CD4-positive, alpha-beta T cell treated with Interleukin-15 for 1 hour (primary cell): ENCODE data around the gene SHOC2.
A peak's percentile ranks its signal among the peaks of the same experiment; 100 is the strongest.

ENCODE experiments used
- DNase-seq: peaks from one replicate; pipeline ENCODE4 v3.0.0-alpha.2; 2020

Gene SHOC2

DNA sequence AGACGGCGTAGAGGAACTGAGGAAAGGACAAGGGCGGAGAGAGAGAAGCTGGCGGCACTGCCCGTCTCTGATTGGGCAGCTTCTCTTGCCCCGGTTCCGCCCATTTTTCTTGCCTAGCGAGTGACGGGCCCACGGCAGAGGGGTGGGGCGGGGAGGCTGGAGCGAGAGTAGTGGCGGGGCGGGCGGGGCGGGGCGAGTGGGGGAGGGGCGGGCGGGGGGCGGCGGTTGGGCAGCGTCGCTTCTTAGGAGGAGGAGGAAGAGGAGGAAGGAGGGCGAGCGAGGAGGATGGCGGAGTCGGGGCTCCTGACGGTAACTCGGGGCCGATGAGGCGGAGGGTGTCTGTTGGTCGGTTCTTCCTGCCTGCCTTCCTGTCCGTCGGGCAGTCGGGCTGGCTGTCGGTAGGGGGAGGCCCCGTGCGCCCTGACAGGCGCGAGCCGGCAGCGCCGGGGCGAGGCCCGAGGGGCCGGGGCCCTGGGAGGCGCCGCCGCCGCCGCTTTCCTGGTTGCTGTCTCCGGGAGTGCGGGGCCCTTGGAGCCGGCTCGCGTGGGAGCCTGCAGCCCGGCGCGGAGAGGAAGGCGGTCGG lies at the start of gene SHOC2:
TSS of gene SHOC2 (plus strand) at position 256 of the 583 bp plus-strand sequence. CDS start 44,755 bp downstream, outside the sequence.
- peak; percentile 100 for DNase-seq

DNA sequence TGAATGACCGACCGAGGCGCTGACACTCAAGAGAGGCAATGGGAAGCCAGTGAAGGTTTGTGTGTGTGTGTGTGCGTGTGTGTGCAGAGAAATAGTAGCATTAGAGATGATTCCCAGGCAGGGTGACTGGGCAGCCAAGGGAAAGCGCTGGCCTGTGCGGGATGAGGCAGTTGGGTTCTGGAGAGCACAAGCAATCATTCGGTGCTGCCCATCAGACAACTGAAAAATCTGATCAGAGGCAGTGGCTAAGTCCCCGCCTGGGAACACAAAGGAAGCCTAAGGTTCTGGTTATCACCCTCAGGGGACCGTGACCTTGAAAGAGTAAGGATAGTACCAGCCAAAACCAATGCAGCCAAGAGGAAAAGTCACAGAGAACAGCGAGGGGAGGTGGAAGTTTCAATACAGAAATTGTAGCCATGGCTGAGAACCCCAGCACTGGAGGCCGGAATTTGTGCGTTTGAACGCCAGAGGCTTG lies 48.5 kb upstream of the SHOC2 start:
- no peak for DNase-seq

DNA sequence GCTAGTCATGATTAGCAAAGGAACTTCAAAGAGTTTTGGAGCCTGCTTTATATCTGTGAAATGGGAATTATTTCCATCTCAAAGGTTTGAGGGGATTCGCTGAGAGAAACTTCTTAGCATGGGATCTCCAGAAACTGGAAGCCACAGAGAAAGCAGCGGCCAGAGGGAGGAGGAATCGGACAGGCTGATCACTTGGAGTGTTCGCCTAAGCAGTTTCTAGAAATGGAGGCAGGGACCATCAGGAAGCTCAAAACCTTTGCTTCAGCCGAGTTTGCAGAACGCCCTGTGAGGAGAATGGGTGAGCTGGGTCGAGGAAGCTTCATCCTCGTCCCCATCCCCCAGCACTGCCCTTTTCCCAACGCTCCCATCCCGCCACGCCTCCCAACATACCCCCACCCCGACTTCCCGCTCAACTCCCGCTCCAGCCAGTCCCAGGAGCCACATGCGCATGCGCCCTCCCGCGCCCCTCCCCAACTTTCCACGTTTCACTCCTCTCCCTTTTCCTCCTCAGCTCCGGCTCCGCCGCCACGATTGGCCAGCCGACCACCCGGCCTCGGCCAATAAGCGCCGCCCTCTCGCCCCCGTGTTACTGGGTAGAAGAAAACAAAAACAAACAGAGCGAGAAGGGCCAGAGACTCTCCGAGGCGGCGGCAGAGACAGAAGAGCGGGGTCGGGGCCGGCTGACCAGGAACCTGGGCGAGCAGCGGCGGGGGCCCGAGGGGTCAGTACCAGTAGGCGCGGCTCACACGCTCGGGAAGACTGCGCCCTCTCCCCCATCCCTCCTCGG lies 47.9 kb upstream of the SHOC2 start, which contains the start of gene PDCD4:
TSS of gene PDCD4 (plus strand) at position 631 of the 787 bp plus-strand sequence. CDS start 4,100 bp downstream, outside the sequence.
- DNase-seq = peak; percentile 96

DNA sequence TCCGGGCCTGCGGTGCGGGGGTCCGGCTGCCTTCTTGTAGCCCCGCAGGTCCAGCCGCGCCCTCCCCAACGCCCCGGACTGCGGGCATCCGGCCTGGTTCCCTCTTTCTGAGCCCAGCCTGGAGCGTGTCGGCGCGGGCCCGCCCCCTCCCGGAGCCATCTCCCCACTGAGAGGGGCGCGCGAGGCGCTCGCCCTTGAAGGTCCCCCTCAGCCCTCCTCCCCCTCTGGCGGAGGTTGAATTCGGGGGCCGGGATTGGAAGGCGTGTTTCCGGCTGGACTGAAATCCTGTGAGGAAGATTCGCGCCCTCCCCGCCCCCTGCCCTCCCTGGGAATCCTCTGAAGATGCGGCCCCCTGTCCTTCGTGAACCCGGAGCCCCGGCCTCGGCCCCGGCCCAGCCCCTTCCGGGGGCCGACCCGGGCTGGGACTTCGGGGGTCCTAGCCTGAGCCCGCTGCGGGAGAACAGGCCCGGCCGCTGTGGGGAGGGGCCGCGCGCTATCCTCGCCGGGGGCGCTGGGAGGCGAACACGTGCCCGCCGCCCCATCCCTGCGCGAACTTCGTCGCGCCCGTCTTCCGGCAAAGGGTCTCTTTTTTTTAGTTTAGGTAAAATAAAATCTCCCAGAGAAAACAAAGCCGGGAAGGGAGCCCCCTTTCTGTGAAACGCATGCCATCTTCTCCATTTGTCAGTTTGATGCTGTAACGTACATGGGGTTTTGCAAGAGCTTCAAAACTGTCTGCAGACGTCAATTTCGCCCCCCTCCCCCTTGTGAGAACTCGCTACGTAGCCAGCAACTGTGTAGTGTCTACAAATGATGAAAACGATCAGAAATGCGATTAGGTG lies 47.0 kb upstream of the SHOC2 start:
- DNase-seq = peak; percentile 92

DNA sequence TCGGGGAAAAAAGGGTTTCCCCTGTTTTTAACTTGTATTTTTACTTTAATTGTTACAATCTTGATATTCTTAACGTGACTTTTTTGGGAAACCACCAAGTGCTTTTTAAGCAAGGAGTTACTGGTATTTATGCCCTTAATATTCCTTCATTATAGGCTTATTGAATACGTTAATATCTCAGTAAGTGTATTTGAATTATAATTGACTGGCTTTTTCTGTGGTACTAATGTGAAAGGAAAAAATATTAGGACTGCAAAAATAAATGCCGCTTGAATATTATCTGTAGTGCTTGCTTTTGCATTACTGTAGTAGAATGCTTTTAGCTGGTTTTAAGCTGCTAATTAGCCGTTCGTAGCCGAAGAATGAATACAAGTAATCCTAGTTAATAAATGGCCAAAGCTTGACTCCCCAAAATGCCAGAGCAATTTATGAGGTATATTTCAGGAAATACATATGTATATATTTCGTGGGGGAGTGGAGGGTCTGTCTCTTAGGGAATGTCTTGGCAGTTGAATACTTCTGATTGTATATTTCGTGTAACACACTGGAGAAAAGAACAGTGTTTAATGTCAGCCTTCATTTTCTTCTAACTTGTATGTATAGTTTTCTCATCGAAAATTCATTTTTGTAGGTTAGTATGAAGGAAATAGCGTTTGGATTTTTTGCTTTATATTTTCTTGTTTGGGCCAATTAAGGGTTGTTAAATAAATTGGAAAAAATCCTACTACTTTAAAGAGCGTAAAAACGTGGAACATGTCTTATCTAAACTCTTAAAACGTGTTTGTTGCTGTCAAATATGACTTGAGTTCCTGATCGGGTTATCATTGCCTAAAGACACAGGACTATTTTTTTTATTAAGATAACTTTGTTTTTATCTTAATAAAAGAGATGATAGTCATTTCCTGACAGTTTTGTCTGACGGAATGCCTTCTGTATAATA lies 46.1 kb upstream of the SHOC2 start:
- no peak for DNase-seq

DNA sequence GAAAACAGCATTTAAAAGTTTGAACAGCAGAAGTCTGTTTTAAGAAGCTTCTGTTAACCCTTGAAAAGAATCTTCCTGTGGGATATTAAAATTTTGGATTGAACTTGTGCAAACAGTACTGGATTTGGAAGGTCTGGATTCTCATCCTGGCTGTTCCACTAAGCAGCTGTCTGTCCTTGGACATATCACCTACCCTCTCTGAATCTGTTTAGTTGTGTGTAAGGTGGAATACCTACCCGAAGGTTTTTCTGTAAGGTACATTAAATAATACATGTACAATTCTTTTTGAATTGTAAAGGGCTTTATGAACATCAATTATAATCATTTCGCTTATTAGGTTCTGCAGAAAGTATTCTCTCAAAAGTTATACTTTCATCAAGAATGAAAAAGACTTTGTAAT lies 45.5 kb upstream of the SHOC2 start:
- DNase-seq = no peak

DNA sequence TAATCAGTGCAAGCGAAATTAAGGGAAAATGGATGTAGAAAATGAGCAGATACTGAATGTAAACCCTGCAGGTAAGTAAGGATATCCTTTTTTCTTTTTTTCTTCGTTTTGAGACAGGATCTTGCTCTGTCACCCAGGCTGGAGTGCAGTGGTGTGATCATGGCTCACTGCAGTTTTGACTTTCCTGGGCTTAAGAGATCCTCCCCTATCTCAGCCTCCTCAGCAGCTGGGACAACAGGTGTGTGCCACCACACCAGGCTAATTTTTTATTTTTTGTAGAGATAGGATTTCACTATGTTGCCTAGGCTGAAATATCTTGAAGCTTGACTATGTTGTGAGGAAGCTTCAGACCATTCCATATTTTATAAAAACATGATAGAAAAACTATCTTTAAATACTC lies 43.4 kb upstream of the SHOC2 start:
- DNase-seq = no peak

DNA sequence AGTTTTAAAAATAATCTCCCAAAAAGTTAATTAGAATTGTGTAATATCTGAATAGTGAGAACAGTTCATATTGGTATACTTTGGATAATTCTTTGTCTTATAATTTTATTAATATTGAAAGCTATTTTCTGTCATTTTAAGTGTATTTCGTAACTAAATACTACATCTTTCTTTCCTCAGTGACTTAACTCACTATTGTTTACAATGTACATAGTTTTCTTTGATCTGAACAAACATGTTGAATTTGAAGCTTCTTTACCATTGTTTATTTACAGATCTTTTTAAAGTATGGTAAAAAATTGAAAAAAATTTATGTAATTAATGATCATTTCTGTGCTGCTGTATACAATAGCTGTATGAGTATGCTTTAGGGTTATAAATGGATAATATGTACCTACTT lies 42.6 kb upstream of the SHOC2 start:
- no peak for DNase-seq

DNA sequence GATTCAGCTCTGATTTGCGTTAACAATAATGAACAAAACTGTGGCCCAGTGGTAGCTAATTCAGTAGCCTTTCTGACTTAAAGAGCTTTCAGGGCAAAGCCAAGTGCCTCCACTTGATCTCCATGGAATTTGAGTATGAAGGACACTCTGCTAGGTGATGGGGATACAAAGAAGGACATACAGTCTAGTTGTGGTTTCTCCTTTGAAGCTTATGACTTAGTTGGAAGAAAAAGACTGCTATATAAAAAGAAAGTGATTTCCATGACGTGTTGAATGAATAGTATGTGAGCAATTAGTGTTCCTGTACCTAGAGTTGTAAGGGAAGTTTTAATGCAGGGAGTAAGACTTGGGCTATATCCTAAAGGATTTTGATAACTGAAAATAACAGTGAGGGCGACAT lies 39.4 kb upstream of the SHOC2 start:
- DNase-seq = no peak

DNA sequence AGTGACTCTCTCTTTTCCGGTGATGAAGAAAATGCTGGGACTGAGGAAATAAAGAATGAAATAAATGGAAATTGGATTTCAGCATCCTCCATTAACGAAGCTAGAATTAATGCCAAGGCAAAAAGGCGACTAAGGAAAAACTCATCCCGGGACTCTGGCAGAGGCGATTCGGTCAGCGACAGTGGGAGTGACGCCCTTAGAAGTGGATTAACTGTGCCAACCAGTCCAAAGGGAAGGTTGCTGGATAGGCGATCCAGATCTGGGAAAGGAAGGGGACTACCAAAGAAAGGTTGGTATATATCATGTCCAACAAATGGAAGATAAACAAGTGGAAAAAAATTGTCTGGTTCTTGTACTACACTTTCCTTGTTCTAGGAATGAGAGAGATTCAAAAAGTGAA lies 38.2 kb upstream of the SHOC2 start:
- DNase-seq = no peak

DNA sequence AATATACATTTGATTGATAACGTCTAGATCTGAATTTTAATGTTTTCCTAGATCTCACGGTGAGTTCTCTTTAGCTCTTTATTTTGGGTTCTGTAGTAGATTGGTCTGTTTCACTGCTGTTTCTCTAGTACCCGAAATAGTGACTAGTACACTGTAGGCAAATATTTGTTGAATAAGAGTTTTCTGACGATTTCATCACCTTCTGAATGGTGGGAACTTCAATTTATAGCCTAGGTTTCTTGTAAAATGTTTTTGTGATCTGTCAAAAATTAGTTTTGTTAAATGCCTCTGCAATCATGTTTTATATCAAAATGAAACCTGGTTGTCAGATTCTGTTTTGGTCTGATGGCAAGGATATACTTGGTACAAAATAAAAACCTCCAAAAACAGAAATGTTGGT lies 37.5 kb upstream of the SHOC2 start:
- DNase-seq = no peak

DNA sequence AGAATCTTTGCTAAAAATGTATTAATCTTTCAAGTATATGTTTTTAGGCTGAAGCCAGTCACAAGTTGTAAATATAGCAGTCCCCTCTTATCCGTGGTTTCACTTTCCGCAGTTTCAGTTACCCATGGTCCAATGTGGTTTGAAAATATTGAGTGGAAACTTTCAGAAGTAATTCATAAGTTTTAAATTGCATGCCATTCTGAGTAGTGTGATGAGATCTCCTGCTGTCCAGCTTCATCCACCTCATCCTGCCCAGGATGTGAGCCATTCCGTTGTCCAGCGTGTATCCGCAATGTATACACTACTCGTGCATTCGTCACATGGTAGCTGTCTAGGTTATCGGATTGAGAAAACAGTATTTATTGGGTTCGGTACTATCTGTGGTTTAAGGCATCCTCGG lies 35.5 kb upstream of the SHOC2 start:
- no peak for DNase-seq

DNA sequence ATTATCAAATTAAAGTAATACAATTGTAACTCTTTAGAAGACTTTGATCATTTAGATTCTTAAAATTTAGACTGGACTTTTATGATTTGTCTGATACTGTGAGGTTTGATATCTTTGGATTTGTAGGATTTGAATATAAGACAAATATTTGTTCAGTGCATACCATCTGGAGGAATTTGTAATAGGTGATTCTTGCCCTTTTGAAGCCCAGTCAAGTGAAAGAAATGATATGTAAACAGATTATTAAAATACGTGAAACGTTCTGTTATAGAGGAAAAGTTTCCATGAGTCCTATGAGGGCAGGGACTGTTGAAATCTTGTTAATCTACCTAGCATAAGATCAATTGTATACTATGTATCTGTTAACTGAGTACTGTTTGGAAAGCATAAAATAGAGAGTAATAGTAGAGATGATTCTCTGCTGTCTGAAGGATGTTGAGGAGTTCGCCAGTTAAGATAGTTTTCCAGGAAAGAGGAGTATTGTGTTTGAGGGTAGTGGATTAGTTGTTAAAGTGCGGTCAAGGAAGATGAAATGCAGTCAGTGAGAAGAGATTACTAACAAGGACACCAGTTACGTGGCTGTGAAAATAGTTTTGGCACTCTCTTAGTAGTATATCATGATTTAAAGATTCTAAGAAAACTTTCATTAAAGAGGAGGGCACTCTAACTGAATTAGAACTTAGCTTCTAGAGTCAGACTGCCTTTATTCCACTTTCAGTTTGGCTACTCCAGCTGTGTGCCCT lies 33.3 kb upstream of the SHOC2 start:
- no peak for DNase-seq

DNA sequence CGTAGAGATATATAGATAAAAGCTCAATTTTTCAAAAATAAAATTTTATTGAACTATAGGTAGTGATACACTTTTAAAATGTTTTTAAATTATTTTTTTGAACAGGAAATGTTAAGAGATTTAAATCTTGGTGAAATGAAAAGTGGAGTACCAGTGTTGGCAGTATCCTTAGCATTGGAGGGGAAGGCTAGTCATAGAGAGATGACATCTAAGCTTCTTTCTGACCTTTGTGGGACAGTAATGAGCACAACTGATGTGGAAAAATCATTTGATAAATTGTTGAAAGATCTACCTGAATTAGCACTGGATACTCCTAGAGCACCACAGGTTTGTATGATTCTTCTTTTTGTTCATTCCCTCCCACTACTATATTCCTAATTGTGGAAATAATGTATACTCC lies 31.8 kb upstream of the SHOC2 start:
- DNase-seq = no peak

DNA sequence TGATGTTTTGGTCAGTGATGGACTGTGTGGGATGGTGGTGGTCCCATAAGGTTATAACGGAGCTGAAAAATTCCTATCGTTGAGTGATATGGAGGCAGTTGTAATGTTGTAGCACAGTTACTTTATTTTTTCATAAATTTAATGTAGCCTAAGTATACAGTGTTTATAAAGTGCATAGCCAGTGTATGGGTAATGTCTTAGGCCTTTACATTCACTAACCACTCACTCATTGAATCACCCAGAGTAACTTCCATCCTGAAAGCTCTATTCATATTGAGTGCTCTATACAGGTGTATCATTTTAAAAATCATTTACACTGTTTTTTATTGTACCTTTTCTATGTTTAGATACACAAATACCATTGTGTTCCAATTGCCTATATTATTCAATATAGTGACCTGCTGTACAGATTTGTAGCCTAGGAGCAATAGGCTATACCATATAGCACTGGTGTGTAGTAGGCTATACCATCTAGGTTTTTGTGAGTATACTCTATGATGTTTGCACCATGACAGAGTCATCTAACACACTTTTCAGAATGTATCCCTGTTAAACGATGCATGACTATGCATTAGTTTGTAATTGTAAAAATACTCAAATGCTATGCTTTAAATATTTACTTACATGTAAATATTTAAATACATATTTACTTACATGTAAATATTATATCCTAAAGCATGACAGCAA lies 26.7 kb upstream of the SHOC2 start:
- no peak for DNase-seq

DNA sequence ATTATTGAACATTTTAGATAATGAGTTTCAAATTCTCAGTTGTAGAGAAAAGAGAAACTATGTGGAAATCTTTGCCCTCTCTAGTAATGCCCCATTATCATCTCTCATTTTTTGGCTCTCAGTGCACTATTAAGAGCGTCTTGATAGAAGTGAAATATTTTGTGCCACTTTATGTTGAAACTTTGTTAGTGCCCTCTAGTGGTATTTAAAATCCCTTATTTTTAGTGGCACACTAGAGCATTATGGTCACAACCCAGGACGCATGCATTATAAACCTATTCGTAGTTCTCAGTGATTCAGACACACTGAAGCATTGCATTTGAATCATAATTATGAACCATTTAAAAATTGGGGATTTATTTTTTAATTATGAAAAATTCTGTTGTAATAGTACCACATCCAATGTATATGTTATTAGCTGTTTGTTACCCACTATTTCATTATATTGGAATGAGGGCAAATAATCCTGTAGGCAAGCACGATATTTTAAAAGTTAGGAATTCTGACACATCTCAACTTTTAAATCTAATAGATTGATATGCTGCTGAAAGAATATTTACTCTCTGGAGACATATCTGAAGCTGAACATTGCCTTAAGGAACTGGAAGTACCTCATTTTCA lies 25.7 kb upstream of the SHOC2 start:
- DNase-seq = no peak

DNA sequence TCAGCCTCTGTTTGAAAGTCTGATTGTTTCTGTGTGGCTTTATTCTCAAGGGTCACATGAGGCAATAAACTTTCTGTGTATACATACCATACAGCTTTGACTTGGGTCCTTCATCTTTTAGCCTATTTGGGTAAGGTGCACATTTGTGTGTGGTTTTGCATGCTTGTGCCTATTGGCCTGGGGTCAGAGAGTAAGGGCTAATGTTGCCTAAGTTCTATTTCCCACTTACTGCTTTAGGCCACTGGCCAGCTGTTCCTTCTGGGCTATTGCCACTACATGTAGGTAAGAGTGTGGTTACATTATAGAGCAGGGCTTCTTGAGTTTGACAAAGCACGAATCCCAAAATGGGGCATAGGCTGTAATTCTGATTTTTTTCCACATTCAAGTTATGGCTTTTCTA lies 22.2 kb upstream of the SHOC2 start:
- DNase-seq = no peak

DNA sequence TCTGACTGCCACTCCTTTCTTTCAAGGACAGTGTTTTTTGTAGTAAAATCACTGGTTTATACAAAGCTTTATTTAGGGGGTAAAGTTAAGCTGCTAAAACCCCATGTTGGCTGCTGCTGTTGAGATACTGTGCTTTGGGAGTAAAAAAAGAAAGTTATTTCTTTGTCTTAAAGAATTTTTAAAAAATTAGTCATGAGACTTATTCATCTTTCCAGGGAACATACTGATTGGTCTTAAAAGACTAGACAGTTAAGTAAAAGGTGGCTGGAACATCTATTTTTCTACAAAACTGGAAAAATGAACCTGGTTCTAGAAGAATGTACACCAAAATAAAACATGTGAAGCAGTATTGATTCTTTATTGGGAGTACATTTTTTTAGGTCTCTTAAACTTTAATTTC lies 21.0 kb upstream of the SHOC2 start:
- no peak for DNase-seq

DNA sequence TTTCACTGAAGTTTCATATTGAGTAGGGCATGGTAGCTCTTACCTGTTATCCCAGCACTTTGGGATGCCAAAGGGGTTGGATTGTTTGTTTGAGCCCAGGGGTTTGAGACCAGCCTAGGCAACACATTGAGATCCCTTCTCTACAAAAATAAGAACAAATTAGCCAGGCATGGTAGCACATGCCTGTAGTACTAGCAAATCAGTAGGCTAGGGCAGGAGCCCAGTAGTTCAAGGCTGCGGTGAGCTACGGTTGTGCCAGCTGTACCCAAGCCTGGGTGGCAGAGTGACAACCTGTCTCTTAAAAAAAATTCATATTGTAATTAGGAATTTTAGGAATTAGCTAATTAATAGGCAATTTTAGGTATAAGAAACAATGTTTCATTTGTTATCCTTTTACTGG lies 18.4 kb upstream of the SHOC2 start:
- DNase-seq = no peak

DNA sequence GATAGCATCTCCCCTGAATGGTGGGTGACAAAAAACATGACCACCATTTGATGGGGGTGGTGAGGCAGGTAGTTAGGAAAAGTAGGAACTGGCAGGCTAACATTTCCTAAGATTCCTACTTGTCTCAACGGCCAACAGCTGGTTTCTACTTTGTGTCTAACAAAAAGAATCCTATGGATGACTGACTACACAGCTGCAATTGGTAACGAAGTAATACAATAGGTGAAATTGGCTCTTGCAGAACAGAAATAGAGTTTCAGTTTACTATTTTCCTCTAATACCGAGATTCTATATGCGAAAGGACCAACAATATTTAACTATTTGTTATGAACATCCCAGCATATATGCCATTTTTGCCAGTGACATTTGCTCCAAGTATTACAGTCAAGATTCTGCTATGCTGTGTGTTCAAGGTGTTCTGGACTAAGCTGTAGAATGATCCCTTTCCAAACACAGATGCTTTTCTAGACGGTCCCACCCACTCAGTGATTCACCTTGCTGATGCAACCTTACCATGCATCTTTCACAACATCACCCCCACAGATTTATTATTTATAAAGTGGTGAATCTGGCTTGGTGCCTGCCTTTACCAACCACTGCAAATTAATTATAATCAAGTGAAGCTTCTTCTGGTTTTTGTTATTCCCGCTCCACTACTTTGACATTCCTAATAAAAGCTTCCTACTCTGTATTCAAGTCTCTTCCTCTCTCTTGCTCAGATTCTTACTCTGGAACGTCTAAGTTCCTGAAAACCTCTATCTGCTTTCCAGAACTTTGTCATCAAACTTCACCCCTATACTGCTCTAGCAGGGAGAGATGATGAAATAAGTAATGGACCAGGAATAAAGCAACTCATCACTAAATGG lies 17.2 kb upstream of the SHOC2 start:
- no peak for DNase-seq
